ENCODE results near the gene UVRAG. TPM values are rescaled to one million over a fixed set of nuclear protein-coding genes. Genes with fewer than 3 reads are reported as not detected.
"Not testable (repeated sequence)": the region's sequence is repeated elsewhere in the genome, so short reads cannot be mapped to it uniquely, and the experiment has no call there.

UVRAG gene
- total RNA-seq, 1 experiment from 2014 or later: 29.5 TPM

DNA sequence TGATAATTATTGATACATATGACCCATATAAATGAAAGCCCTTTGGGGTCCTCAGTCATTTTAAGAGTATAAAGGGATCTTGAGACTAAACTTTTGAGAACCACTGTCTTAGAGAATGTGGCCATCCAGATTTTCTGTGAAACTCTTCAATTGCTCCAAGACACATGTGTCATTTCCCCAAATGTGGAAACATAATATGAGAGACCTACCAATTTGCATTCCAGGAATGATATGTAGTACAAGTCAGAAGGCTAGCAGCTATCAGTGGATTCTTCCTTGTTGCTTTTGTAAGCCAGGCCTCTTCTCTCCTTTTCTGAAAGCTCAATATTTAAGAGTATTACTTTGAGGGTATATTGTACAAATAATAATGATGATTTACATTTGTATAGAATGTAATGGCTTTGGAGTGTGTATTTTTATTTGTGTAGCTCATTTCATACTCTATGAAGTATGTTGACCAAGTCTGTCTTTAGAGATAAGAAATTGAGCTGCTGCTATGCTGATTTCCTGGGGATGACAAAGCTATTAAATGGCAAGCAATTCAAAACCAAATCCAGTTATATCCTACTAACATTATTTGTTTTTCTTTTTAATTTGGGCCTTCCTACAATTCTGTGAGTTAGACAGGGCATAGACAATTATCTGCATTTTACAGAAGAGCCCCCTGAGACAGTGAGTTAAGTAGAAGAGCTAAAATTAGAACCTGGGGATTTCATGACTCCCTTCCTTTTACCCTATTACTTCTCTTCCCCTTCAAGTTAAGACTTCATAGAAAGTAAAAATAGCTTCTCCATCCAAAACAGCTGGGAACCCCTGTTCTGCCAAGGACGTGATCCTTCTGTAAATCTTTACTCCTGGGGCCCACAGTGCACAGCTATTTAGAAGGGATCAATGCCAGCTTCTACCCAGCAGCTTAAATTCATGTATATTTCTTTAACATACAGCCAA is 259.4 kb downstream of the UVRAG start:
- no peak for TF ChIP-seq POLR2AphosphoS5 (IDR thresholded peaks at IDR 0.05; ENCODE audit: low read depth, low read length)
- H3K4me3 ChIP-seq (ENCODE audit: low read depth in 2 of 2, low read length in 2 of 2): no peak overlapping the region
- no peaks in the 10 kb centered on the region for H3K4me1 ChIP-seq (ENCODE audit: control insufficient read depth, insufficient read depth, low read length)
- no TSS peak for BruUV-seq (replicated peaks)
- no peak for ATAC-seq
- ChIA-PET POLR2A (no interaction called here), CTCF (no interaction called here)
- H3K36me3 ChIP-seq (ENCODE audit: control insufficient read depth, insufficient read depth, low read length): no peaks in the 10 kb centered on the region
- no peak for DNase-seq (ENCODE audit: low read depth, low spot score)
- no peaks in the 10 kb centered on the region for H3K27me3 ChIP-seq (ENCODE audit: control insufficient read depth, insufficient read depth, low read length)
- in situ Hi-C loops (cut with HindIII; ENCODE audit: low pct_unique_long_range_greater_than_20kb, low sequenced_read_pairs) (no loop called here), intact Hi-C loops (cut with micrococcal nuclease; ENCODE audit: unreplicated experiment) (no loop called here)
- no peak overlapping the region for H3K27ac ChIP-seq (ENCODE audit: low read length)
- no peaks in the 10 kb centered on the region for H3K9me3 ChIP-seq (ENCODE audit: control insufficient read depth, insufficient read depth, low read depth, low read length)

DNA sequence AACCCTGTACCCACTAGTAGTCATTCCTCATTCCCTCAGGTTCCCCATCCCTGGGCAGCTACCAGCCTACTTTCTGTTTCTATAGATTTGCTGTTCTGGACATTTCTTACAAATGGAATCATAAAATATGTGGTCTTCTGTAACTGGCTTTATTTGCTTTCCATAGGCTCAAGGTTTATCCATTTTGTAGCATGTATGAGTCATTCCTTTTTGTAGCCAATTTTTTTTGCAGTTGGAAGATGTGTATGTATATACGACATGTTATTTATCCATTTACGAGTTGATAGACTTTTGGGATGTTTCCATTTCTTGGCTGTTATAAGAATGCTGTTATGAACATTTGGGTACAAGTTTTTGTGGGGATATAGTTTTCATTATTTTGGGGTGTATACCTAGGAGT is 260.7 kb downstream of the UVRAG start:
- Histone ChIP-seq H3K36me3 (ENCODE audit: control insufficient read depth, insufficient read depth, low read length) (no peaks in the 10 kb centered on the region), H3K27me3 (ENCODE audit: control insufficient read depth, insufficient read depth, low read length) (no peaks in the 10 kb centered on the region), H3K27ac (ENCODE audit: low read length) (no peak overlapping the region), H3K9me3 (ENCODE audit: control insufficient read depth, insufficient read depth, low read depth, low read length) (no peaks in the 10 kb centered on the region), H3K4me1 (ENCODE audit: control insufficient read depth, insufficient read depth, low read length) (no peaks in the 10 kb centered on the region), H3K4me3 (ENCODE audit: low read depth in 2 of 2, low read length in 2 of 2) (no peak overlapping the region)
- intact Hi-C loops (cut with micrococcal nuclease; ENCODE audit: unreplicated experiment): no loop called here
- in situ Hi-C loops (cut with HindIII; ENCODE audit: low pct_unique_long_range_greater_than_20kb, low sequenced_read_pairs): no loop called here
- ATAC-seq: no peak
- ChIA-PET POLR2A (no interaction called here), CTCF (no interaction called here)
- DNase-seq (ENCODE audit: low read depth, low spot score): no peak
- TF ChIP-seq, protein P1, sequence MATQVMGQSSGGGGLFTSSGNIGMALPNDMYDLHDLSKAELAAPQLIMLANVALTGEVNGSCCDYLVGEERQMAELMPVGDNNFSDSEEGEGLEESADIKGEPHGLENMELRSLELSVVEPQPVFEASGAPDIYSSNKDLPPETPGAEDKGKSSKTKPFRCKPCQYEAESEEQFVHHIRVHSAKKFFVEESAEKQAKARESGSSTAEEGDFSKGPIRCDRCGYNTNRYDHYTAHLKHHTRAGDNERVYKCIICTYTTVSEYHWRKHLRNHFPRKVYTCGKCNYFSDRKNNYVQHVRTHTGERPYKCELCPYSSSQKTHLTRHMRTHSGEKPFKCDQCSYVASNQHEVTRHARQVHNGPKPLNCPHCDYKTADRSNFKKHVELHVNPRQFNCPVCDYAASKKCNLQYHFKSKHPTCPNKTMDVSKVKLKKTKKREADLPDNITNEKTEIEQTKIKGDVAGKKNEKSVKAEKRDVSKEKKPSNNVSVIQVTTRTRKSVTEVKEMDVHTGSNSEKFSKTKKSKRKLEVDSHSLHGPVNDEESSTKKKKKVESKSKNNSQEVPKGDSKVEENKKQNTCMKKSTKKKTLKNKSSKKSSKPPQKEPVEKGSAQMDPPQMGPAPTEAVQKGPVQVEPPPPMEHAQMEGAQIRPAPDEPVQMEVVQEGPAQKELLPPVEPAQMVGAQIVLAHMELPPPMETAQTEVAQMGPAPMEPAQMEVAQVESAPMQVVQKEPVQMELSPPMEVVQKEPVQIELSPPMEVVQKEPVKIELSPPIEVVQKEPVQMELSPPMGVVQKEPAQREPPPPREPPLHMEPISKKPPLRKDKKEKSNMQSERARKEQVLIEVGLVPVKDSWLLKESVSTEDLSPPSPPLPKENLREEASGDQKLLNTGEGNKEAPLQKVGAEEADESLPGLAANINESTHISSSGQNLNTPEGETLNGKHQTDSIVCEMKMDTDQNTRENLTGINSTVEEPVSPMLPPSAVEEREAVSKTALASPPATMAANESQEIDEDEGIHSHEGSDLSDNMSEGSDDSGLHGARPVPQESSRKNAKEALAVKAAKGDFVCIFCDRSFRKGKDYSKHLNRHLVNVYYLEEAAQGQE (IDR thresholded peaks at IDR 0.05; ENCODE audit: insufficient read depth in 1 of 2, low read depth in 2 of 2, low read length in 1 of 2): no peak
- TF ChIP-seq, protein P2, sequence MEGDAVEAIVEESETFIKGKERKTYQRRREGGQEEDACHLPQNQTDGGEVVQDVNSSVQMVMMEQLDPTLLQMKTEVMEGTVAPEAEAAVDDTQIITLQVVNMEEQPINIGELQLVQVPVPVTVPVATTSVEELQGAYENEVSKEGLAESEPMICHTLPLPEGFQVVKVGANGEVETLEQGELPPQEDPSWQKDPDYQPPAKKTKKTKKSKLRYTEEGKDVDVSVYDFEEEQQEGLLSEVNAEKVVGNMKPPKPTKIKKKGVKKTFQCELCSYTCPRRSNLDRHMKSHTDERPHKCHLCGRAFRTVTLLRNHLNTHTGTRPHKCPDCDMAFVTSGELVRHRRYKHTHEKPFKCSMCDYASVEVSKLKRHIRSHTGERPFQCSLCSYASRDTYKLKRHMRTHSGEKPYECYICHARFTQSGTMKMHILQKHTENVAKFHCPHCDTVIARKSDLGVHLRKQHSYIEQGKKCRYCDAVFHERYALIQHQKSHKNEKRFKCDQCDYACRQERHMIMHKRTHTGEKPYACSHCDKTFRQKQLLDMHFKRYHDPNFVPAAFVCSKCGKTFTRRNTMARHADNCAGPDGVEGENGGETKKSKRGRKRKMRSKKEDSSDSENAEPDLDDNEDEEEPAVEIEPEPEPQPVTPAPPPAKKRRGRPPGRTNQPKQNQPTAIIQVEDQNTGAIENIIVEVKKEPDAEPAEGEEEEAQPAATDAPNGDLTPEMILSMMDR (IDR thresholded peaks at IDR 0.05): no peak
- TF ChIP-seq POLR2AphosphoS5 (IDR thresholded peaks at IDR 0.05; ENCODE audit: low read depth, low read length) (no peak), SIN3A (IDR thresholded peaks at IDR 0.05; ENCODE audit: borderline replicate concordance, insufficient read depth, low read depth, low read length) (no peak), TCF7L2 (IDR thresholded peaks at IDR 0.05; ENCODE audit: low read depth, low read length) (no peak)
- no TSS peak for BruUV-seq (replicated peaks)

DNA sequence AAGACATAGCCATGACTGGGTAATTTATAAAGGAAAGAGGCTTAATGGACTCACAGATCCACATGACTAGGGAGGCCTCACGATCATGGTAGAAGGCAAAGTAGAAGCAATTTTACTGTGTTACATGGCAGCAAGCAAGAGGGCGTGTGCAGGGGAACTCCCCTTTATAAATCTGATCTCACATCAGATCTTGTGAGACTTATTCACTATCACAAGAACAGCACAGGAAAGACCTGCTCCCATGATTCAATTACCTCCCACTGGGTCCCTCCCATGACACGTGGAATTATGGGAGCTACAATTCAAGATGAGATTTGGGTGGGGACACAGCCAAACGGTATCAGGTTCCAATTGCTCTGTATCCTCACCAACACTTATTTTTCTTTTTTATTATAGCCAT is 261.2 kb downstream of the UVRAG start:
- CTCF ChIA-PET; H3K36me3 ChIP-seq (ENCODE audit: control insufficient read depth, insufficient read depth, low read length): not testable (repeated sequence)

More for the DNA sequence above, 261.2 kb downstream of the UVRAG start:
- ATAC-seq; BruUV-seq (replicated peaks); intact Hi-C loops (cut with micrococcal nuclease; ENCODE audit: unreplicated experiment); H3K27me3 ChIP-seq (ENCODE audit: control insufficient read depth, insufficient read depth, low read length); H3K9me3 ChIP-seq (ENCODE audit: control insufficient read depth, insufficient read depth, low read depth, low read length); POLR2A ChIA-PET; H3K27ac ChIP-seq (ENCODE audit: low read length); in situ Hi-C loops (cut with HindIII; ENCODE audit: low pct_unique_long_range_greater_than_20kb, low sequenced_read_pairs); H3K4me3 ChIP-seq (ENCODE audit: low read depth in 2 of 2, low read length in 2 of 2); DNase-seq (ENCODE audit: low read depth, low spot score); H3K4me1 ChIP-seq (ENCODE audit: control insufficient read depth, insufficient read depth, low read length): not testable (repeated sequence)

Data from Panc1 (cell line).